Middle frontal gyrus (tissue), 1 donor: ENCODE results near the gene FXYD7.
A peak's percentile ranks its signal among the peaks of the same experiment; 100 is the strongest.
"Not testable (repeated sequence)": the region's sequence is repeated elsewhere in the genome, so short reads cannot be mapped to it uniquely, and the experiment has no call there.

Source experiments
- DNase-seq: peaks from one replicate; pipeline ENCODE4 v3.0.0-alpha.2; 2015; ENCODE audit warnings: low spot score; ENCODE audit errors: extremely low spot score

The FXYD7 gene, protein sequence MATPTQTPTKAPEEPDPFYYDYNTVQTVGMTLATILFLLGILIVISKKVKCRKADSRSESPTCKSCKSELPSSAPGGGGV

DNA sequence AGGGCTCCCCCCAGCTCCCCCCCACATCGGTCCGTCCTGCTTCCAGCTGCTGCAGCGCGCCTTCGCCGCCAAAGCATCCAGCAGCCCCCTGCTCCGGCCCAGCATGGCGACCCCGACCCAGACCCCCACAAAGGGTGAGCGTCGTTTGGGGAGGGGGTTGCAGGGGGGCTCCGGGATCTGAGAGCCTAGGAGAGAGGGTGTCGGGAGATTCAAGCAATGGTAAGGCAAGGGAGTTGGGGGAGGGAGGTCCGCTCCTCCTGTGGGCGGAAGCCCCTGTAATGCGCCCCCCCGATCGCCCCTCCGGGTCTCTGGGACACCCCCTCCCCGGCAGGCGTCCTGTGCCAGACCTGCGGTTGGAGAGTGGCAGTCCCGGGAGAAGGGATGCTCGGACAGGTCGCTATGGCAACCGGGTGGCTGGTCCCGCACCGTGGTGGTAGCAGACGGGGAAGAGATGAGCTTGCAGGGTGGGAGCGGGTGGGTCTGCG, at the start of gene FXYD7:
TSS of gene FXYD7 (plus strand) at position 25 of the 485 bp plus-strand sequence. CDS start at position 104, 79 bp downstream.
- no peak for DNase-seq

DNA sequence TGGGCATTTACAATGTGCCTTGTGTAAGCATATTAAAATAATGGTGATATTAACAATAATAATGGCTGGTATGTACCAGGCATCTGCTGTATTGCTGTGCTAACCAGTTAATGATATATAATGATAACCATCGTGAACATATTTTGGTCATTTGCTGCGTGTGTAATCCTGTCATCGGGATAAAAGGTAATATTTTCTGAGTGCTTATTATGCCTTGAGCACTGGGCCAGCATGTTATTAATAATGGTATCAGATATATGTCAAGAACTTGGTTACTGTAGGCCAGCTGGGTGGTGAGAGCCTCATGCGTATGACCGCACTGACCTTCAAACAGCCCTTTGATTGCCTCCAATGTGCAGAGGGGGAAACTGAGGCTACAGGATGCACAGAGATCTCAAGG, 49.6 kb upstream of the FXYD7 start:
- DNase-seq = no peak

DNA sequence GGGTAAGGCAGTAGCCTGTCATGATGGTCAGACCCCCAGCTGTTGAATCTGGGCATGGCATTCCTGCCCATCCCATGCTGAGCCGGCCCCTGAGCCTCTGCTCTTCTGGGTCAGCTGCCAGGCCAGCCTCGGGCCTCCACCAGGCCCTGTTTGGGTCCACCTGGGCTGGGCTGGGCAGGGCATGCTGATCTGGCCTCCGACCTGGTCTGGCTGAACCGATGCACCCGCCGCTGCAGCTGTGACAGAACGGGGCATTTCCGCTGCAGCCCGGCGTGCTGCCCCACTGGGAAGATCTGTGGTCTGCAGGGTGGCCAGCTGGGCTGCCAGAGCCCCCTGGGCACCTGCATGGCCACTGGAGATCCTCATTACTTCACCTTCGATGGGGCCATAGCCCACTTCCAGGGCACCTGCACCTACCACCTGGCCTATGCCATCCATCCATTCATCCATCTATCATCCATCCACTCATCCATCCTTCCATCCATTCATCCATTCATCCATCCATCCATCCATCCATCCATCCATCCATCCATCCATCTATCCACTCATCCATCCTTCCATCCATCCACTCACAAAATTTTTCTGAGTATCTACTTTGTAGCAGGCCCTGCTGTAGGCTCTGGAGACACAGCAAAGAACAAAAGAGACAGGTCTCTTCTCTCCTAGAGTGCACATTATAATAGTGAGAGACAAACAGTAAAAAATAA, 49.0 kb upstream of the FXYD7 start:
- no peak for DNase-seq

DNA sequence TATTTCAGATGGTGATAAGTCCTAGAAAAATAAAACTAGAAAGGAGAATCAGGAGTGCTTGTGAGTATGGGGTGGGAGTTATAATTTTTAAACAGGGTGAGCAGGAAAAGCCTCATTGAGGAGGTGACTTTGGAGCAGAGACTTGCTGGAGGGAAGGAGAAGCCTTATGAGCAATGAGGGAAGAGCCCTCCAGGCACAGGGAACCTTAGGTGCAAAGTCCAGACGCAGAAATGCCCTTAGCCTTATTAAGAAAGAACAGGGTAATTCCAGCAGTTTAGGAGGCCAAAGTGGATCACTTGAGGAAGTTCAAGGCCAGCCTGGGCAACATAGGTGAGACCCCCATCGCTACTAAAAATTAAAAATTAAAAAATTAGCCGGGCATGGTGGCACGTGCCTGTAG, 48.4 kb upstream of the FXYD7 start:
- no peak for DNase-seq

DNA sequence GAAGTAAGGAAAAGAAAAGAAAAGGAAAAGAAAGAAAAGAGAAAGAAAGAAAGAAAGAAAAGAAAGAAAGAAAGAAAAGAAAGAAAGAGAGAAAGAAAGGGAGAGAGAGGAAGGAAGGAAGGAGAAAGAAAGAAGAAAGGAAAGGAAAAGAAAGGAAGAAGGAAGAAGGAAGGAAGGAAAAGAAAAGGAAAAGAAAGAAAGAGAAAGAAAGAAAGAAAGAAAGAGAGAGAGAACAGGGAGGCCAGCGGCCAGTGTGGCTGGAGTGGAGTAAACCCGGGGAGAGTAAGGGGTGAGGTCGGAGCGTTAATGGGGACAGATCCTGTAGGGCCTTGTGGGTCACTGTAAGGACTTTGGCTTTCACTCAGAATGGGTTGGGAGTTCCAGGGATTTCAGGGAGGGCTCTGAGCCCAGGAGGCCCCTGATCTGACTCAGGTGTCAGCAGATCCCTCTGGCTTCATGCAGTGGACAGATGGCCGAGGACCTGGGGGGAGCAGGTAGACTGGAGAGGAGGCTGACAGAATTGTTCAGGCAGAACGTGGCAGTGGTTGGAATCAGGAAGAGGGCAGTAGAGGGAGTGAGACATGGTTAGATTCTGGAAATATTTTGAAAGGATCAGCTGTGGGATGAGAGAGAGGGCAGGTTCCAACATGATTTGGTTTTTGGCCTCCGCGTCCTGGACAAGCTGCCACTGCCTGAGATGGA, 47.2 kb upstream of the FXYD7 start:
- no peak for DNase-seq

DNA sequence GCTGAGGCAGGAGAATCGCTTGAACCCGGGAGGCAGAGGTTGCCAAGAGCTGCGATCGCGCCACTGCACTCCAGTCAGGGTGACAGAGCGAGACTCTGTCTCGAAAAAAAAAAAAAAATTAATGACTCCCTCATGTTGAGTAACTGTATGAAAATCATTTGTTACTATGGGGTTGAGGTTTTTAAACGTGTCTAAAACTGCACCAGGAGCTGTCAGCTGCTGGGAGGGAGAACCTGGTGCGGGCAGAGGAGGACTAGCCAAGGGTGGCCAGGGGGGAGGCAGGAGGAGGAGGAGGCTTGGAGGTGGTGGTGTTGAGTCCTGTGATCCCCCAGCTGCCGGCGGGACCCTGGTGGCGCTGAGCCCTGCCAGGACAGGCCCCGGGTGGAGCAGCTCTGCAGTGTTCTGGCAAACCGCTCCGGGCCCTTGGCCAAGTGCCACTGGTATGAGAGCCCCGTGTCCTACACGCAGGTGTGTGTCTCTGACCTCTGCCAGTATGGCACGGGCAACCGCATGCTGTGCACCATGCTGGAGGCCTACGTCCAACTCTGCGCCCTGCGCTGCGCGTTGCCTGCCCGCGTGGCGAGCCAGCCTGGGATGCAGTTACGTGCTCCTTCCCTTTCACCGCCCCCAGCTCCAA, 44.5 kb upstream of the FXYD7 start:
- no peak for DNase-seq

DNA sequence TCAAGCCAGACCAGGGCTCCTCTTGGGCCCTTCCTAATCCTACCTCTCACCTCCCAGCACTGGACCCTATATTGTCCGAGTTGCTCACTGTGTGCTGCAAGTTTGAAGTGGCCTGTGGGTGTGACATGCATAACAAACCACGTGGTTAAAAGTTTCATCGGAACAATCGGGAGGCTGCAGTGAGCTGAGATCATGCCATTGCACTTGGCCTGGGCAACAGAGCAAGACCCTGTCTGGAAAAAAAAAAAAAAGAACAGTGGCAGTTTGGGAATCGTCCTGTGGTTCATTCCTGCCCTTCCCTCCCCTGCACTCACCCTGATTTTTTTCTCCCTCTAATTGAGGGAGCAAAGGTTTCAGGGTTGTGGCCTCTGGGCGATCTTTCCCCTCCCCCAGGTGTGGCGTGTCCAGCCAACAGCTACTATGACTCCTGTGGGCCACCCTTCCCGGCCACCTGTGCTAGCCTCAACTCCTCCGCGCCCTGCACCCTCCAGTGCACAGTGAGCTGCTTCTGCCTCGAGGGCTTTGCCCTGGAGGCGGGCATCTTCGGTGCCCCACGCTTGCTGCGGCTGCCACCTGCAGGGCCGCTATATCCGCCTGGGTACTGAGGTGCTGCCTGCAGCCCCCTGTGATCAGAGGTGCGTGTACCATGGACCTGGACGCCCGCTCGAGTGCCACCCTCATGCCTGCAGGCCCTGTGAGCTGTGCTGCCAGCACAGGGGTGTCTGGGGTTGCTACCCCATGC, 43.7 kb upstream of the FXYD7 start:
- no peak for DNase-seq

DNA sequence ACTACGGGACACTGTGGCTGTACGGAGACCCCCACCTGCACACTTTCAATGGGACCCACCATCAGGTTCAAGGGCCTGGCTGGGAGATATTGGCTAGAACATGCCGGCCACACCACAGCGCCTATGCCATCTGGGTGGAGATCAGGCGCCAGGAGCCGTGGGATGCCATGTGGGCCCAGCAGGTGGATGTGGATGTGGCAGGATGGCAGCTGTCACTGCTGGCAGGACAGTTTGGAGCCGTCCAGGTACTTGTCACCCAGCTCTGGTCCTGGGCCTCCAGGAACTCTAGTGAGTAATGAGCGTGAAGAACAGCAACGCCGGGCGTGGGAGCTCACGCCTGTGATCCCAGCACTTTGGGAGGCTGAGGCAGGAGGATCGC, 43.2 kb upstream of the FXYD7 start:
- no peak for DNase-seq

DNA sequence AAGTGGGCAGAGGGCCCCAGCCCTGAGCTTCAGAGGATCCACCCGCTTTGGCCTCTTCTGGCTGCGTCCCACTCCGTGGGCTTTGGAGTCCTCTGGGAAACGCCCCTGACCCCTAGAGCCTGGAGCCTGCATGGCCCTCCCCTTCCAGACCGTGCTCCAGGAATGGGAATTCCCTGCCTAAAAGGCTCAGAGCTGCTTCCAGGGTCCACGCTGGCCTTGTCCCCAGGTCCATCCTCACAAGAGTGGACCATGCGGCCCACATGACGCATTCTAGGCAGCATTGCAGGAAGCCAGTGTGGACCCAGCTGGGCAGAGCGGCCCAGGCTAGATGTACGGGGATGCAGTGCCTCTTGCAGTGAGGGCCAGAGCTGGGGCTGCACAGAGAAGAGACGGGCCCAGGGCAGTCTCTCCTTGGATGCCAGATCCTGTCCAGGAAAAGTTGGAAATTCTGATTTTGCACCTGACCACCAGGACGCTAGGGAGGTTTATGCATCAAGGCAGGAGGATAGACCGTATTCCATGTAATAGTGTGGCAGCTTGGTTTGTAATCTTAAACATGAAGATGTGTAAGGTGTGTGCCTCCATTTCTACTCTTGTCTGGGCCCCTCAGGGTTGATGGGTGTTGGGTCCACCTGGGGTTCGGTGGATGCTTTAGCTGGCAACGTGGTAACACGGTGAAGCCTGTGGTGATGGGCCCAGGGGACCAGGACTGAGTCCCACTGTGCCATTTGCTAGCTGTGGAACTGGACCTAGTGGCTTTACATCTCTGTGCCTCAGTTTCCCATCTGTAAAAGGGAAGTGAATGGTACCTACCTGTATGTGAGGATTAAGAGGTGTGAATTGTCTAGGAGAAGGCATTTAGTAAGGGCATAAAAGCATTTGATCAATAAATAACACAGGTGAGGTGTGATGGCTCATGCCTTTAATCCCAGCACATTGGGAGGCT, 42.2 kb upstream of the FXYD7 start:
- no peak for DNase-seq

DNA sequence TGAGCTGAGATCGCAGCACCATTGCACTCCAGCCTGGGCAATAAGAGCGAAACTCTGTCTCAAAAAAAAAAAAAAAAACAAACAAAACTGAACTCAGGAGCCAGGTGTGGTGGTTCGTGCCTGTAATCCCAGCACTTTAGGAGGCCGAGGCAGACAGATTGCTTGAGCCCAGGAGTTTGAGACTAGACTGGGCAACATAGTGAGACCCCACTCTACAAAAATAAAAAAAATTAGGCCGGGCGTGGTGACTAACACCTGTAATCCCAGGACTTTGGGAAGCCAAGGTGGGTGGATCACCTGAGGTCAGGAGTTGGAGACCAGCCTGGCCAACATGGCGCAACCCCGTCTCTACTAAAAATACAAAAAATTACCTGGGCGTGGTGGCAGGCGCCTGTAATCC, 41.1 kb upstream of the FXYD7 start:
- not testable (repeated sequence) for DNase-seq

DNA sequence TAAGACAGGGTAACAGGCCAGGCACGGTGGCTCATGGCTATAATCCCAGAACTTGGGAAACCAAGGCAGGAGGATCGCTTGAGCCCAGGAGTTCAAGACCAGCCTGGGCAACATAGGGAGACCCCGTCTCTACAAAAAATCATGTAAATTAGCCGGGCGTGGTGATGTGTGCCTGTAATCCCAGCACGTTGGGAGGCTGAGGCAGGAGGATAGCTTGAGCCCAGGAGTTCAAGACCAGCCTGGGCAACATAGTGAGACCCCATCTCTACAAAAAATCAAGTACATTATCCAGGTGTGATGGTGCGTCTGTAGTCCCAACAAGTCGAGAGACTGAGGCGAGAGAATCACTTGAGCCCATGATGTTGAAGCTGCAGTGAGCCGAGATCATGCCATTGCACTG, 39.4 kb upstream of the FXYD7 start:
- DNase-seq = not testable (repeated sequence)

DNA sequence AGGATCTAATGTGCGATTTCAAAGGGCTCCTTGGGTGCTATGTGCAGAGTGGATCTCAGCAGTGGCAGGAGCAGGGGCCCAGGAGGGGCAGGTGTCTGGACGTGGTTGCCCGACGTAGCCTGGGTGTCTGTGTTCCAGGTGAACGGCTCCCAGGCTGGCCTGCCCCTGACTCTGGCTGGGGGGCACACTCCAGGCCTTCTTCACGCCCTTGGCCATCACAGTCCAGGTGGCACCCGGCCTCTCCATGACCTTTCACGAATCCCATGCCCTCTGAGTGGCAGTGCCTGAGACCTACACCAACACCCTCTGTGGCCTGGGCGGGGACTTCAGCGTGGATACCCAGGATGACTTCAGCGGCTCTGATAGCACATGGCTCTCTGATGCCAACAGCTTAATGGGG, 38.7 kb upstream of the FXYD7 start:
- no peak for DNase-seq

DNA sequence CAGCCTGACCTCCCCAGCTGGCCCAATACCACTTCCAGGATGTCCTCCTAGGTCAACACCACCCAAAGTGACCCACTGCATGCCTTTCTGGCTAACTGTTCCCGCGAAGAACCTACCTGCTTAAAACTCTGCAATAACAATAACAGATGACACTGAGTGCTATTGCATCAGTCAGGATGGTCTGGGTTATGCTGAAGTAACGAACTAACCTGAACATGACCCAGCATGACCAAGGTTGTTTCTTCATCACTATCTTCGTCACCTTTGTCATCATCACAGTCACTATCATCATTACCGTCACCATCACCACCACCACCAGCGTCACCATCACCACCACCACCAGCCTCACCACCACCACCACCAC, 38.0 kb upstream of the FXYD7 start:
- DNase-seq = no peak

DNA sequence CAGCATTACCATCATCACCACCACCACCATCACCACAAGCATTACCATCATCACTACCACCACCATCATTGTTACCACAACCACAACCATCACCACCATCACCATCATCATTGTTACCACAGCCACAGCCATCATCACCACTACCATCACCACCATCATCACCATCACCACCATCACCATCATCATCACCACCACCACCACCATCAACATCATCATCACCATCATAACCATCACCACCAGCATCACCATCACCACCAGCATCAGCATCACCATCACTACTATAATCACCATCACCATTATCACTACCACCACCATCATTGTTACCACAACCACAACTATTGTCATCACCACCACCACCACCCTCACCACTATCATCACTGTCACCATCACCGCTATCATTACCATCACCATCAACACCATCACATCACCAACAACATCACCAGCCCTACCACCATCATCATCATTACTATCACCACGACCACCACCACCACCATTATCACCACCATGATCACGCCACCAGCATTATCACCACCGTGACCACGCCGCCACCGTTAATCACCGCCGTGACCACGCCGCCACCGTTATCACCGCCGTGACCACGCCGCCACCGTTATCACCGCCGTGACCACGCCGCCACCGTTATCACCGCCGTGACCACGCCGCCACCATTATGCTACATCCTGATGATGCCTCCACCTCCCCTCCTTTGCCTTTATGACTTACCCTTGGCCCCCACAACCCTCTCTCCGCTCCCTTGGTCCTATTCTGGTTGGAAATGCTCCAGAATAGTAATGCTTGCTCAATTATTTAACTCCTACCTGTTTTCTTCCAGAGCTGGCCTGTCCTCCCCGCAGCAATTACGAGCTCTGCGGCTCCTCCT, 37.4 kb upstream of the FXYD7 start:
- no peak for DNase-seq

DNA sequence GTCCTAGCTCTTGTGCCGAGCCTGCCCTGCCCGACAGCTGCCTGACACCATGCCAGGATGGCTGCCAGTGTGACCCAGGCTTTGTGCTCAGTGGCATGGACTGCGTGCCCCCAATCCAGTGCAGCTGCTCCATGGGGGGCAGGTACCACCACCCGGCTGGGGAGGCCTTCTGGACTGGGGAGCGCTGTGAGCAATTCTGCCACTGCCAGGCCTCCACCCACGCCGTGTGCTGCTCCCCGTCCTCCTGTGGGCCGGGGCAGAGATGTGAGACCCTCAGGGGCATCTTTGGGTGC, 36.8 kb upstream of the FXYD7 start:
- peak; percentile 50 for DNase-seq

DNA sequence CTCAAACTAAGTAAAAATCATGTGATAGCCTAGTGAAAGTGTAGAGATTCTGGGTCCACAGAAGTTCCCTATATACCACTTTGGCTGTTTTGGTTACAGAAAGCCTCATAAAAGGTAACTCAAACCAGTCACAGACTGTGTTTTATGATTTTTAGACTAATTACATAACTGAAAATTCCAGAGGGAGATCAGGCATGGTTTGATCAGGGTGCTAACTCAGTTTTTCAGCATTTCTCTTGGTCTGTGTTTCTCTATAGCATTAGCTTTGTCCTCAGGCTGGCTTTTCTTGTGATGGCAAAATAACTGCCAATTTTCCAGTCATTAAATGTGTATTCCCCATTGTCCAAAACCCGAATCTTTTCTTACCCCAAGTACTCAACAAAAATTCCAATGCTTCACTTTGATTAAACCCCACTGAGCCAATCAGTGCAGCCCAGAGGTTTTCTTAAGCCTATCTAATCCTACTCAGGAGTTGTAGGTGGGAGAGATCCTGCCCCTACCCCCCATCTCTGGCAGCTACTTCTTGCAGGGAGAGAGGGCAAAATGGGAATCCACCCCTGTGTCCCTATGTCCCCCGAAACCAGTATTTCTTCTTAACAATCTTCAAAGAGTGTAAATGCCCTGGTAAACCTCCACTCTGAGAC, 36.0 kb upstream of the FXYD7 start:
- DNase-seq = no peak

DNA sequence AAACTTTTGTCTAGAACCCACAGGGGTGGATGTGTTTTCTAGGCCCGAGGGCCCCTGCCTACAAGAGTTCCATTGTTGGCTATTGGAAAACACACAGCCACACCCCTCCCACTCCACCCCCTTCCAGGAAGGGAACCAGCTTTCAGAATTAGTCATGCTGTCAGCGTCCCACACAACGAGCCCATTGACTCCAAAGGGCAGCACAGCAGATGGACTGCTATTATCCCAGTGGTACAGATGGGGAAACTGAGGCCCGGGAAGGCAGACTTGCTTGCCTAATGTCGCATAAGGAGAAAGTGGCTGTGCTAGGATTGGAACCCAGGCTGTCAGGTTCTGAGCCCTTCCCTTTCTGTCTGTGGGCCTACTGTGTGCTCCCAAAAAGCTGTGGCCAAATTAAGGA, 35.5 kb upstream of the FXYD7 start:
- DNase-seq = peak; percentile 71

DNA sequence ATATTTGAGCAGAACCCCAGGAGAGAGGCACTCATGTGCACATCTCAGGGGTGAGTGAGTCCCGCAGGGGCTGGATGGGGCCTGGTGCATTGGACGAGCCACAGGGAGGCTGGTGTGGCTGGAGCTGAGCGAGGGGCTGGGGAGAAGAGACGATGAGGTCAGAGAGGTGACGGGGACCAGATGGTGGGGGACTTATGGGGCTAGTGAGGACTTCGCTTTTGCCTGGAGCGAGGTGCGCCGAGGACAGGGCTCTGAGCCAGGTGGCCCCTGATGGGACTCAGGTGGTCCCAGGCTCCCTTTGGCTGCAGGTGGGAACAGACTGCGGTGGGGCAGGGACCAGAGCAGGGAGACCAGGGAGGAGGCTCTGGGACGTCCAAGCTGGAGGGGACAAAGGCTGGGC, 34.3 kb upstream of the FXYD7 start:
- no peak for DNase-seq

DNA sequence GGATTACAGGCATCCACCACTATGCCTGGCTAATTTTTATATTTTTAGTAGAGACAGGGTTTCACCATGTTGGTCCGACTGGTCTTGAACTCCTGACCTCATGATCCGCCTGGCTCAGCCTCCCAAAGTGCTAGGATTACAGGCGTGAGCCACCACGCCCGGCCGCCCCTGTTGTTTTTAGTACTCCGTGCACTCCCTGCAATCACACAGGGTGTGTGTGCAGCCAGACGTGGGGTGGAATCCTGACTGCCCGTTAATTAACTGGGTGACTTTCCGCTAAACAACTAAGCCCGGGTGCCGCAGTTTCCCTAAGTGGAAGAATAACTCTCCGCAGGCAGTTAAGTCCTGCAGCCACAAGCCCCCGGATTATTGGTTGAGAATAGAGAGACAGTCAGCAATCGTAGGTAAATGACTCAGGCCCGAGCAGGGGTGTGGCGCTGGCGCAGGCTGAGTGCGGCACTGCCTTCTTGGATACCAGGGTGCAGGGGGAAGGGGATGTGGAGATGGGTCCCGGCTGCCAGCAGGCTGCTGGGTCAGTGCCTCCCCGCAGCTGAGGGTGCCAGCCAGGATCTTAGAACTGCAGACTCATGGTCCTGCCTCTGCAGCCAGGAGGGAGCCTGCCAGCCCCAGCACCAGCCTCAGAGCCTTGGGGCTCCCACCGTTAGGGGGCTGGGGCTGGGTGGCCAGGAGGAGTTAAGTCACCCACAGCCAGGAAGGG, 33.5 kb upstream of the FXYD7 start:
- no peak for DNase-seq
